ENCODE results near the gene KCTD13.
"Not testable (repeated sequence)": the region's sequence is repeated elsewhere in the genome, so short reads cannot be mapped to it uniquely, and the experiment has no call there.

KCTD13 gene, protein sequence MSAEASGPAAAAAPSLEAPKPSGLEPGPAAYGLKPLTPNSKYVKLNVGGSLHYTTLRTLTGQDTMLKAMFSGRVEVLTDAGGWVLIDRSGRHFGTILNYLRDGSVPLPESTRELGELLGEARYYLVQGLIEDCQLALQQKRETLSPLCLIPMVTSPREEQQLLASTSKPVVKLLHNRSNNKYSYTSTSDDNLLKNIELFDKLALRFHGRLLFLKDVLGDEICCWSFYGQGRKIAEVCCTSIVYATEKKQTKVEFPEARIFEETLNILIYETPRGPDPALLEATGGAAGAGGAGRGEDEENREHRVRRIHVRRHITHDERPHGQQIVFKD

GRCh38 chr16:29925781-29926710 is at the start of gene KCTD13:
KCTD13 (minus strand) TSS chr16:29926226; CDS start chr16:29926033, 193 bp downstream.
- peak in 53 of 56 donors; percentile 49 to 96 (median 81) for DNase-seq

- DNase-seq = no peak
These were observed 49.1 kb upstream of the KCTD13 start for GRCh38 chr16:29975134-29975538.

DNA sequence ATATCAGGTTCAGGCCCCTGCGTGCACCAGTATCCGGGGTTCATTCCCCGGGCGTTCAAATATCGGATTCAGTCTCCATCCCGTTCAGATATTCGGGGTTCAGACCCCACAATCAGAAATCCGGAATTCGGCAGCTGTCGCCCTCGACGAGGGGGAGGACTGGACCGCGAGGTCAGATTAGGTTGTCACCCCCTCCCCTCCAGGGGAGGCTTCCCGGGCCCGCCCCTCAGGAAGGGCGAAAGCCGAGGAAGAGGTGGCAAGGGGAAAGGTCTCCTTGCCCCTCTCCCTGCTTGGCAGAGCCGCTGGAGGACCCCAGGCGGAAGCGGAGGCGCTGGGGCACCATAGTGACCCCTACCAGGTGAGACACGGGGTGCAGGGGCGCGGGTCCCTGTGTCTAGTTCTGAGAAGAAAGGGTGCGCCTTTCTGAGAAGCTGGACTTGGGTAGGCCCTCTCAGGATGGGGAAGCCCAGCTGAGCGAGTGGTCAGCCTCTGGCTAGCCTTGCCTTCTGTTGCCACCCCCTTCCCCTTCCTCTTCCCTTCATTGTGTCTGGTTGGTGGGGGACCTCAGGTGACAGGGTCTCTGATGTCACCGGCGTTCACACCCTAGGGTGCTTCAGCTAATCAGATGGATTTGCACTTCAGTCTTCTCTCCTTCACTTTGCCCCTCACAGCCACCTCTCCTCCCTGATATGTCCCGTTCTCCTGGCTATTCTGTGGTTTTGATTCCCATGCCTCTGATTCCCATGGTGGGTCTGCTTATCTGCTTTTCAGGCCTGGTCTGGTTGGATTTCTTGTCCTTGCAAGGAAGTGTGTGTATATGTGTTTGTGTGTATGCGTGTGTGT is 48.5 kb upstream of the KCTD13 start:
- peak in 6 of 56 donors; percentile 8 to 40 (median 13) for DNase-seq

DNA sequence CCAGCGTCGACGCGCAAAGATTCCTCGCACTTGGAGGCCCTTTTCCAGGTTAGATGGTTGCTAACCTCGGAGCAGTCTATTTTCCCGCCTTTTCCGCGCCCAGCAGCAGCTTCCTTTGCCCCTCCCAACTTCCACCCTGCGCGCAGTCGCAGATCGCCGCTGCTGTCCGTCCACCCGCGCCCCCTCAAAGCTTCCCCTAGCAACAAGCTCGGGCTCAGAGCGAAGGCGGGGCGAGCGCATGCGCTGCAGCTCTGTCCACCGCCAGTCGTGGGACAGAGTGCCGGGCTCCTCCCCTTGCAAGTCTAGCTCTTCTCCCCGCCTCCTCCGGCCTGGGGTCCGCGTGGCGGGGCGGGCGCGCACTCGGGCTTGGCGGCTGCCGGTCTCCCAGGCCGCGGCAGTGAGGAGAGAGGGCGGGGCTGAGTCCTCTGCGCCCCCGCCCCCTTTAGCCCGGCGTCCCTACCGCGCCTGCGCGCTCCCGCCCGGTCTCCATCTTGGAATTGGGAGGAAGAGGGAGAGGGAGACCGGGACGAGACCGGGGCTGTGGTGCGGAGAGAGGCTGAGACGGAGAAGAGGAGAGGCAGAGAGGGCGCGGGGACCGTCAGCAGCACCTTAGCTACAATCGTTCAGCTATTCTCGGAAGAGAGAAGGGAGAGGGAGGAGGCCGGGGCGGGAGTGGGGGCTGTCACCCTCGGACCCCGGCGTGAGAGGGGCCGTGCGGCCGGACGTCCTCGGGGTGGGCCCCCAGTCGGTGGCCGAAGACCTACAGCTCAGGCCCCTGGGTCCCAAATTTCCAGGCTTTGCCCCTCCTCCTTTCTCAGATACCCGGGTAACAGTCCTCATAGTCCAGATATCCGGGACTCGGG is 47.6 kb upstream of the KCTD13 start, which contains the start of gene TAOK2:
TAOK2 (plus strand) TSS at position 485 of the 863 bp plus-strand sequence. CDS start 3,905 bp downstream, outside the sequence.
- peak; percentile 93 to 100 (median 98) for DNase-seq

- DNase-seq = no peak
These were observed 47.0 kb upstream of the KCTD13 start for GRCh38 chr16:29972992-29973383.

- DNase-seq = no peak
These were observed 46.5 kb upstream of the KCTD13 start for GRCh38 chr16:29972500-29972899.

DNA sequence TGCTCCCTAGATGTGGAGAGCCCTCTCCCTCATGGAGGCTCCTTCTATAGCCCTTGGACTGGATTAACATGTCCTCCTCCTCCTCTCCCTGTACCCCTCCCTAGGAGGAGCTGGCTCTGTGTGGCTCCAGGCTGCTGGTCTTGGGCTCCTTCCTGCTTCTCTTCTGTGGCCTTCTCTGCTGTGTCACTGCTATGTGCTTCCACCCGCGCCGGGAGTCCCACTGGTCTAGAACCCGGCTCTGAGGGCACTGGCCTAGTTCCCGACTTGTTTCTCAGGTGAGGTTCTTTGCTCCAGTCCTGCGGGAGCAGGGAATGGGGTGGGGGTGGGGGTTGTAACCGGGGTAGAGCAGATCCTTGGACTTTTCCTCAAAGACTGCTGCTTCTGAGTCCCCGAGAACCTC is 45.3 kb upstream of the KCTD13 start:
- no peak for DNase-seq

GRCh38 chr16:29968205-29968604 is 42.2 kb upstream of the KCTD13 start:
- no peak for DNase-seq

DNA sequence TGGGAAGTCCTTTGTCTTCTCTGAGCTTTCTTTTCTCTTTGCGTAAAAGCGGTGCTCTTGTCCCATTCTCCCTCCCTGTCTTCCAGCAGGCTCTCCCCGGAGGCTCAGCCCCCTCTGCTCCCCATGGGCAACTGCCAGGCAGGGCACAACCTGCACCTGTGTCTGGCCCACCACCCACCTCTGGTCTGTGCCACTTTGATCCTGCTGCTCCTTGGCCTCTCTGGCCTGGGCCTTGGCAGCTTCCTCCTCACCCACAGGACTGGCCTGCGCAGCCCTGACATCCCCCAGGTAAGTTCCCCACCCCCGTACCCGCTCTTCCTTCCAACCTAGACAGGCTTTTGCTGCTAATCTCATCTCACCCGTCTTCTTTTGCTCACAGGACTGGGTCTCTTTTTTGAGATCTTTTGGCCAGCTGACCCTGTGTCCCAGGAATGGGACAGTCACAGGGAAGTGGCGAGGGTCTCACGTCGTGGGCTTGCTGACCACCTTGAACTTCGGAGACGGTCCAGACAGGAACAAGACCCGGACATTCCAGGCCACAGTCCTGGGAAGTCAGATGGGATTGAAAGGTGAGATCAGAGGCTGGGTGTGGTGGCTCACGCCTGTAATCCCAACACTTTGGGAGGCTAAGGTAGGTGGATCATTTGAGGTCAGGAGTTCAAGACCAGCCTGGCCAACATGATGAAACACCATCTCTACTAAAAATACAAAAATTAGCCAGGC is 37.2 kb upstream of the KCTD13 start:
- DNase-seq = peak in 1 of 56 donors; percentile 7

DNA sequence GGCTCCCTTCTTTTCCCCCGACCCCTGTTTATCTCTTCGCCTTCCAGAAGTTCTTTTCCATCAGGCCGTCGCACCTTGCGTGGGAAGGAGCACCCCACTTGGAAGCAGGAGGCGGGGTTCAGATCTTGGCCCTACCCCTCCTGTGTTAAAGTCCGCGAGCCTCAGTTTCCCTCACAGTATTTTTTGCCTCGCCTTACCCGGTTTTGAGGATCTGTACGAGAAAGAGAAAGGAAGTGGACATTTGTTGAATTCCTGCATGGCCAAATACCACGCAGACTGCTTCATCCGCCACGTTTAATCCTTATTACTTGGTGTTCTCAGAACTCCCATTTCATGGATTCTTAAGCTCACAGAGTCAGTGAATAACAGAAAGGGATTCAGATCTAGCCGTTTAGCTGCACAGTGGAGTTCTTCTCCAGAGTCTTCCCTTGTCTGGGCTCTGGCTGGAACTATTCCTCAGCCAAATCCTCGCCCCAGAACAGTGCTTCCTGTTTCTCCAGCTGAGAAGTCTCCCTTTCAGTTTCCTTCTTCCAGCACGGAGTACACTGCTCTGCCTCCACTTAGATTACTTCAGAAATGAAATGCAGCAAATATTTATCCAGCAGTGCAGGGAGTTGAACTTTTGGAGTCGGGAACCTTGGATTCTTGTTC is 36.4 kb upstream of the KCTD13 start:
- peak in 3 of 56 donors; percentile 36 to 62 (median 57) for DNase-seq

GRCh38 chr16:29961479-29962343 is 35.7 kb upstream of the KCTD13 start, which contains the start of gene TMEM219:
TMEM219 (plus strand) TSS chr16:29962079; CDS start chr16:29963144, 1,065 bp downstream.
- DNase-seq = peak; percentile 45 to 96 (median 83)

- DNase-seq = no peak
These were observed 35.1 kb upstream of the KCTD13 start for GRCh38 chr16:29961127-29961478.

DNA sequence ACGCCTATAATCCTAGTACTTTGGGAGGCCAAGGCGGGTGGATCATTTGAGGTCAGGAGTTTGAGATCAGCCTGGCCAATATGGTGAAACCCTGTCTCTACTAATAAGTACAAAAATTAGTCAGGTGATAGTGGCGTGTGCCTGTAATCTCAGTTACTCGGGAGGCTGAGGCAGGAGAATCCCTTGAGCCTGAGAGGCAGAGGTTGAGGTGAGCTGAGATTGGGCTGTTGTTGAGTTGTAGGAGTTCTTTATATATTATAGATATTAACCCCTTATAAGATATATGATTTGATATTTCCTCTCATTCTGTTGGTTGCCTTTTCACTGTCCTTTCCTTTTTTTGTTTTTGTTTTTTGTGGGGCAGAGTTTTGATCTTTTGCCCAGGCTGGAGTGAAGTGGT is 33.8 kb upstream of the KCTD13 start:
- not testable (repeated sequence) for DNase-seq

- no peak for DNase-seq
These were observed 33.3 kb upstream of the KCTD13 start for GRCh38 chr16:29959293-29959692.

GRCh38 chr16:29958756-29959155 is 32.7 kb upstream of the KCTD13 start:
- no peak for DNase-seq

- no peak for DNase-seq
These were observed 25.8 kb upstream of the KCTD13 start for GRCh38 chr16:29951625-29952365.
